Measurements from ENCODE around the gene RIC3.
"Not testable (repeated sequence)": the region's sequence is repeated elsewhere in the genome, so short reads cannot be mapped to it uniquely, and the experiment has no call there.

Gene RIC3

DNA sequence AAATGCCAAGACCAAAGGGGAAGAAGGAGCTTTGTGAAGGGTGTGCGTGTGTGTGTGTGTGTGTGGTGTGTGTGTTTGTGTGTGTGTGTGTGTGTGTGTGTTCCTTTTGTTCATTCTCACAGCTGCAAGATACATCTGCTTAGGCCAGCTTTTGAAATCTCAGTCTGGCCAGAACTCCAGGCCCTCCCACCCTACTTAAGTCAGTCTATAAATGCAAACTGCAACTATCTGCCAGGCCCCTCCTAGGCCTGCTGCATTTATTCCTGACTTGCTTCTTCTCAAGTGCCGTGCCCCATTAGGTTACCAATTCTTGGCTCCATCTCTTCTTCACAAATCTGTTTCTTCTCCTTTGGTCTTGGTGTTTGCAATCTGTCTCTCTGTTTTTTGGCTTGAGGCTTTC, 21.6 kb upstream of the RIC3 start:
- DNase-seq (ENCODE audit: low read depth): no peak

GRCh38 chr11:8186429-8186828, 17.6 kb upstream of the RIC3 start:
- no peak for DNase-seq (ENCODE audit: low read depth)

DNA sequence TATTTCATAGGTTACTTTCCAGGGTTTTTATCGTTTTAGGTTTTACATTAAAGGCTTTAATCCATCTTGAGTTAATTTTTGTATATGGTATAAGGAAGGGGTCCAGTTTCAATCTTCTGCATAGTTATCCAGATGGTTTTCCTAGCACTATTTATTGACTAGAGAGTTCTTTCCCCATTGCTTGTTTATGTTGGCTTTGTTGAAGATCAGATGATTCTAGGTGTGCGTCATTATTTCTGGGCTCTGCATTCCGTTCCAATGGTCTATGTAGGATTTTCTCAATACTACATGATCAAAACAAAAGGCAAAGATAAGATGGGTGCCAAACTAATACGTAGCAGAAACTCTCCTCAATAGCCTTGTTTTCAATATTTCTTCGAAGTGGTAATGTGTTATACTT, 14.3 kb upstream of the RIC3 start:
- no peak for DNase-seq (ENCODE audit: low read depth)

GRCh38 chr11:8180469-8180868, 11.6 kb upstream of the RIC3 start:
- no peak for DNase-seq (ENCODE audit: low read depth)

DNA sequence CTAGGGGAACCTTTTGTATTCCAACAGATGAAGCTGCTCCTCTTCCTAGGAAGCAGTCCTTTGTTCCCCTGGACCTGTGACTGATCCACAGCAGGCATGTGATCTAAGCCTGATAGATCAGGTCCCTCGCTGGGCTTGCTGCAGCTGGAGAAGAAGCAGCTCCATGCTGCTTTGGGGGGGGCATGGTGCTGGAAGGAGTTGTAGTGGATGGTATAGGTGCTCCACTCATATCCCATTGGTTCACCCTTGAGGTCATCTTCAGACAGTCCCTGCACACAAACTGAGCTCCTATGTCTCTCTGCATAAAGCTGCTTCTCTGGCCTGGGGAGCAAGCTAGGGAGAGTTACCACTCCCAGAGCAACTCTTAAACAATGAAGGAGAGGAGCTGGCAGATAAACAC, 9.5 kb upstream of the RIC3 start:
- no peak for DNase-seq (ENCODE audit: low read depth)

GRCh38 chr11:8177136-8177535, 8.3 kb upstream of the RIC3 start:
- DNase-seq (ENCODE audit: low read depth): no peak

DNA sequence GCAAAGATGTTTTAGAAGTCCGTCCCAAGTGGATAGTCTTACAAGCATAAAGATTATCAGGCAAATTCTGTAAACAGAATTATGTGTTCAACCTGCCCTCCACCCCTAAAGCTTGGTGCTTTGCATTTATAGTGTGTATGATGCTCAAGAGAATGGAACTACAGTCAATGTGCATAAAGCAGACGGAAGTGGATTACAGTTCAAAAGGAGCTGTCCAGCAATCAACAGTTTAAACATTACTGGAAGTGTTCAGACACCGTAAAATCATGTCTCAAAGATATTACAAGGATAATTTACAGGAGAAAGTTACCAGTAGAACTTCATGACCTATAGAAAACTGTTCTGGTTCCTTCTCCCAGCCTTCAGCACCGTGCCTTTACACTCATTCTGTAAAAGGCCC, 1.0 kb downstream of the RIC3 start:
- no peak for DNase-seq (ENCODE audit: low read depth)

DNA sequence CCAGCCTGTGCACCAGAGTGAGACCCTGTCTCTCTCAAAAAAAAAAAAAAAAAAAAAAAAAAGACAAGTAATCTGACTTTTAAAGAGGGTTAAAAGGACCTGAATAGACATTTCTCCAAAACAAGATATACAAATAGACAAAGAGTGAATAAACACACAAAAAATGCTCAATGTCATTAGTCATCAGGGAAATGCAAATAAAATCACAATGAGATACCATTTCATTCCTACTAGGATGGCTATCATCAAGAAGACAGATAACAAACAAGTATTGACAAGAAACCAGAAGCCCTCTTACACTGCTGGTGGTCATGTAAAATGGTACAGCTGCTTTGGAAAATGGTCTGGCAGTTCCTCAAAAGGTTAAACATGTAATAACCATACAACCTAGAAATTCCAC, 4.1 kb downstream of the RIC3 start:
- no peak for DNase-seq (ENCODE audit: low read depth)

GRCh38 chr11:8161627-8162304, 7.1 kb downstream of the RIC3 start:
- not testable (repeated sequence) for DNase-seq (ENCODE audit: low read depth)

DNA sequence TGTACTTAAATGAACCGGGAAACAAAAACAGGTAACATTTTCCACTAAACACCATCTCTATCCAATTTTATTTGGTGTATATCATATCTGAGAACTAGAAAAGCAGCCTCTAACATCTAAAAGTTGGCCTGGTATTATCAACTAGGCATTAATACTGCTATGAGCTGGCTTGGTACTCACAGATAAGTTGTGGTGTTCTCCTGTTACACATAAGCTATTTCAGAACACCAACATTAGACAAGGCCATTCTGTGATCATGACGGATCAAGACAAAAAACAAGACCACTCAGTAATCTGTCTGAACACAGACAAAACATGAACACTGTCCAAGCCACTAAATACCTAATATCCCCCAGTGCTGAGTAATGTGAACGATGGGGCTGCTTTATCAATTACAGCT, 11.9 kb downstream of the RIC3 start:
- no peak for DNase-seq (ENCODE audit: low read depth)

DNA sequence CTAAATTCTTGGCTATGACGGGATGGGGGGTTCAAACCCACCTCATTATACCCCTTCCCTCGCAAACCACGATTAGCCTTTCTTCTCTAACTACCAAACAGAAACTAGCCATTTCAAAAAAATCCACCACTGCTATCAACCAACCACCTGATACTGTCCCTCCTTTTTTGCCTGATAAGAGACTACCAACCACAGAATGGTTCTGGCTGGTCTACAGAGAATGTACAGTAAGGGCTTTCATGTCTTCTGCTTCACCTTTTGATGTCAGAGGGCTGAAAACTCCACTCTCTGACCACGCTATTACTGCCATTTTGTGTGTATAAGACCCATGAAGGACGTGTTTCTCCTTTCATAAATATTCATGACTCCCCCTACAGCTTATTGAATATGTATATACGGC, 19.1 kb downstream of the RIC3 start:
- DNase-seq (ENCODE audit: low read depth): no peak

DNA sequence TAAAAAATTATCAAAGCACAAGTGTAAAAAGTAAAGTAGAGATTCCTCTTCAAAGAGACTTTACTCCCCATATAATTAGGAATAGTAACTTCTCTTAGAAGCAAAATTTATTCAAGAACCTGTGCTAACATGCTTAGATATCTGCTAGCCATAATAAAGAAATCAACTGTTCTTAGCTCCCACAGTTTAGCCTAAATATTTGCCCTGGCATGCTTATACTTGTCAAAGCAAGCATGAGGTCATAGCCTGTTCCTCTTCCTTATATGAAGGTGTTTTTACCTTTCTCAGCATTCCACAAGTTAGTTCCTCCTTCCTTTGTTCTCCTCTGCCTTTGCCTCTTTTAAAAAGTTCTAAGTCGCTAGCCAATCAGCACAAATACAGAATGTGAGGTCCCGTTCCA, 30.3 kb downstream of the RIC3 start:
- DNase-seq (ENCODE audit: low read depth): no peak

DNA sequence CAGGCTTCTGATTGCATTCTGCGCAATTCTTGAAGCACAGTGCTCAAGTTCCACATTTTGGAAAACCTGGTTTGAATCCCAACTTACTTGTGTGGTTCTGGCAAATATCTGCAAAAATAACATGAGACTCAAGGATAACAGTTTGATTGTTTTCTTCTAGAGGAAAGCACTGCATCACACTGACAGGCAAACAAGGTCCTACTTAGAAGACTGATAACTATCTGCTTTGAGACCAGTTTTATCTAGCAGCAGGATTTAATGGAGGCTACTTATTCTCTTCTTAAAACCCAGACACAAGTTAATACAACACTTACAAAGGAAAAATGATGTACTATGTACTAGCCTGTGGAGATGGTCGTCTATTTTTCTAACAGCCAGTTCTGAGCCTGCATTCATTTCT, 41.4 kb downstream of the RIC3 start:
- no peak for DNase-seq (ENCODE audit: low read depth)

DNA sequence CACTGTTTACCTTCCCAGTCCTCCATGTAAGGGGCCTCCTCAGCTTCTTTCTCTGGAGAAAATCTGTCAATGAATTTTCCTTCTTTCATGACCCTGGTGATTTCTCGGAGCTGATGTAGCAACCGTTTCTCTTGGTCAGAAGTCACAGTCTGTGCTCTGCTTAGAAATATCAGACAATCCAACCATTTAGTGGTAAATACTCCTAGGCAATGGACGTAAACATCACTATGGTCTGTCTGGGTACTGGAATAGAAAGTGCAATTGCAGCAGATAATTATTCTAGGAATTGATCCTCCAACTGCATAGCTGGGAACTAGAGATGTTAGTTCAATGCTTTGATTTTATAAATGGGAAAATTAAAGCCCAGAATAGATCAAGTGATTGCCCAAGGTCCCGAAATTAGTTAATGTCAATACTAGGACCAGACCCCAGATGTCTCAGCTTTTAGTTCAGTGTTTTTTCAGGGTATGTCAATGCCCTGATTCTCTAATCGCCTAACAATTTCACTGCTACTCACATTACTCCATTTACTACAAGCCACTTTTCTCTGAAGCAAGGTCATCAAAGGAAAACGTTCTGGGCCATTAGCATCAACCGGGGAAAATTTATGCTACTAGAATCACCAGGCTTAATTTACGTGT, 42.1 kb downstream of the RIC3 start:
- DNase-seq (ENCODE audit: low read depth): no peak

DNA sequence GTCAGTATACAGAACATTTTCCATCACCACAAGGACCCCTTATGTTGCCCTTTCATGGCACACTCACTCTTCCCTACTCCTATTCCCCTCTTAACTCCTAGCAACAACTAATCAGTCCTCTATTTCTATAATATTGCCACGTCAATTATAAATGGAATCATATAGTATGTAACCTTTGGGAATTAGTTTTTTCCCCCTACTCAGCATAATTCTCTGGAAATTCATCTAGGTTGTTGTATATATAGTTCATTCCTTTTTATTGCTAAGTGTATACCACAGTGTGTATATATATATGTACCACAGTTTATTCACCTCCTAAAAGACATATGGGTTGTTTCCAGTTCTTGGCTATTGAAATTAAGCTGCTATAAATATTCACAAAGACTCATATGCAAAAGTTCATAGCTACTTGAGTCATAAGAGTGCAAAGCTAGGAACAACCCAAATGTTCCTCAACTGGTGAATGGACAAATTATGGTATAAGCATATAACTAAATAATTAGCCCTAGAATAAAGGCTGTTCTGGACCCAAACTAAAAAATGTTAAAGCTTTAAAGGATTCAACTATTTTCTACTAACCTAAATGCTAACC, 46.6 kb downstream of the RIC3 start:
- DNase-seq (ENCODE audit: low read depth): no peak

DNA sequence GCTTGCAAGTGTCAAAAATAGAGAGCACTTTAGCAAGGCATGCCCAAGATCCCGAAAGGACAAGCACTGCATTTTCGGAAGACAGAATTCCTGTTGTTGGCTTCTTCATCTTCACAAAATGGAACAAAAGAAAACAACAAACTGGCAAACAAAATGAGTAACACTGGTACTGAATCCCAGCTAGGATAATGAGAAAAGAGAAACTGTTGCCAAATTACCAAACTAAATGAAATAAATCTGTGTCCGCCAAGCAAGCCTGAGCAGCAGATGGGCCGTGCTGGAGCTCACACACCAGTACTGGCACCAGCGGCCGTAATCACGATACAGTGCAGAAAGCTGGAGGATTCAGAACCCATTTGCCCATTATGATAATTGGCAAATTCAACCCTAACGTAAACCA, 57.2 kb downstream of the RIC3 start:
- DNase-seq (ENCODE audit: low read depth): peak; percentile 18

DNA sequence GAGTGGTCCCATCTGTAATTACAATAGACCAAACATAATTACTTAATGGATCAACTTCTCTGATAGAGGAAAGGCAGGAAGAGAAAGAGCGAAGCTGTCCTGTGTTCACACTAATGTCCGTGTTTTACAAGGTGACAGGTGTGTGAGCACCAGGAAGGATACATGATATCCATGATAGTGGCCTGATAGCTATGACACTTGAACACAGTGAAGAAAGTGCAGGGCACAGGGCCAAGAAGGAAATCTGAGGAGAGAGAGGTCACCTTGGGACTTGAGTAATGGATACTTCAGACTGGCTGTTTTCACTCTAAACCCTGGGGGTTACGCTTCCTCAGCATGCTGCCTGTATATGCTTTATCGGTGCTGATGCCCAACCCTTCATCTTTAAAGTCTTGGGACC, 58.4 kb downstream of the RIC3 start:
- no peak for DNase-seq (ENCODE audit: low read depth)

GRCh38 chr11:8109675-8110074, 59.1 kb downstream of the RIC3 start:
- no peak for DNase-seq (ENCODE audit: low read depth)

DNA sequence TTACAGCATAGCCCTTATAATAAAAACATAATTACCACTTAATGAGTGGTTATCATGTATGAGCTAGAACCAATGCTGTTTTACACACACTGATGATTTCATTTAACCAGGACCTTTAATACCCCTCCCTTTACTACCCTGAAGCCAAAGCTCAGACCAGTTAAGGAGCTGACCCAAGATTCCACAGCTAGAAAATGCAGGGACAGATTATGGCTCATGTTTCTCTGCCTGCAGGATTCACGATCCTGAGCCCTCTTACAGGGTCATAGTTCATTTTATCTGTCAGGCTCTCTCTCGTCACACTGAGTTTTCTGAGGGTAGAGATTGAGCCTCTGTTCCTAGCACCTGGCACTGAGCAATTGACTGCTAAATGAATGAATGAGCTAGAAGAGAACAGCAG, 60.4 kb downstream of the RIC3 start:
- DNase-seq (ENCODE audit: low read depth): no peak

- DNase-seq (ENCODE audit: low read depth): no peak
Observed at GRCh38 chr11:8107642-8108041, 61.2 kb downstream of the RIC3 start.

DNA sequence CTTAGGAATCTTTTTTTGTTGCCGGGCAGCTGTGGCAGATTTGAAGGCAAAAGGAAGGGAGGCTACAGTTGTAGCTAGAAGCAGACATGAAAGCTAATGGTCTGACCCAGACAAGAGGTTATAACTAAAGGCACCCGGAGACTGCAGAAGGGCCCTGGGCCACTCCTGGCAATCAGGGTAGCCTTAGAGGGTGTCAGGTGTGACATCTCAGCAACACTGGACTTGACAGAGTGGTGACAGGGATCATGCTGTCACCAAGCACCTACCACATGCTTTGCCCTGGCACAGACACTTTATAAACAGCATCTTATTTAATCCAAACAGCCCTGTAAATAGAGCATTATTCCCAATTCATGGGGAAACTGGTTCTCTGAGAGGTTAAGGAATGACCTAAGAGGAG, 62.1 kb downstream of the RIC3 start:
- no peak for DNase-seq (ENCODE audit: low read depth)

DNA sequence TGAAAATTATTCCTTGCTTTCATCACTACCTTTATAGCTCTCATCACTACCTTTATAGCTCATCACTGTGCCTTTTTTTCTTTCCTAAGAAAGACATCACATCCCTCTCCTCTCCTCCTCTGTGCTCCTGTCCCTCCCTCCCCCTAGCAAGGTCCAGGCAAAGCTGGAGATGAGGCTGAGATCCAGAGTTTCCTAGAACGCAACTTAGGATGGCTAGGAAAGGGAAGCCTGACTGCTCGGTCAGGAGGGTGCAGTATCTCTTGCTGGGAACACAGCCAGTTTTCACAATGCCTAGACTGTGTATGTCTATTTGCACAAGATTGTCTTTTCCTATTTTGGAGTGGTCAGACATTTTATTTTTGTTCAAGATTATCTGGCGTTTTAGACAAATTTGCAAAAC, 63.2 kb downstream of the RIC3 start:
- no peak for DNase-seq (ENCODE audit: low read depth)

- DNase-seq (ENCODE audit: low read depth): no peak
Observed at GRCh38 chr11:8105133-8105532, 63.7 kb downstream of the RIC3 start.

GRCh38 chr11:8103909-8104308, 64.9 kb downstream of the RIC3 start:
- no peak for DNase-seq (ENCODE audit: low read depth)

Data from fibroblast of gingiva (primary cell).